Measurements from ENCODE around the gene HAUS5.
"Not testable (repeated sequence)": the region's sequence is repeated elsewhere in the genome, so short reads cannot be mapped to it uniquely, and the experiment has no call there.

HAUS5 gene

GRCh38 chr19:35612559-35613321 is at the start of gene HAUS5:
Gene HAUS5 (plus strand): TSS chr19:35612735. CDS start chr19:35612795, 60 bp downstream.
- DNase-seq: peak; percentile 84 to 98

GRCh38 chr19:35562776-35563175 is 49.8 kb upstream of the HAUS5 start:
- DNase-seq: no peak

- DNase-seq: no peak
Measured at GRCh38 chr19:35563207-35563829, 49.2 kb upstream of the HAUS5 start, which contains the start of gene ATP4A. Gene ATP4A (minus strand): TSS chr19:35563658. CDS start chr19:35563629, 29 bp downstream.

- DNase-seq: no peak
Measured at GRCh38 chr19:35565016-35565856, 47.3 kb upstream of the HAUS5 start.

- no peak for DNase-seq
Measured at GRCh38 chr19:35566738-35567137, 45.8 kb upstream of the HAUS5 start.

- DNase-seq: no peak
Measured at GRCh38 chr19:35569281-35569781, 43.2 kb upstream of the HAUS5 start.

- DNase-seq: no peak
Measured at GRCh38 chr19:35571406-35571965, 41.0 kb upstream of the HAUS5 start.

- DNase-seq: no peak
Measured at GRCh38 chr19:35577918-35578317, 34.6 kb upstream of the HAUS5 start.

GRCh38 chr19:35578707-35579106 is 33.8 kb upstream of the HAUS5 start:
- DNase-seq: no peak

- no peak for DNase-seq
Measured at GRCh38 chr19:35582760-35583159, 29.8 kb upstream of the HAUS5 start.

- DNase-seq: no peak
Measured at GRCh38 chr19:35585848-35586247, 26.7 kb upstream of the HAUS5 start, which contains the start of gene PMIS2. Gene PMIS2 (plus strand): TSS chr19:35586173. CDS start chr19:35586260, 87 bp downstream.

GRCh38 chr19:35587321-35587720 is 25.2 kb upstream of the HAUS5 start:
- DNase-seq: no peak

- DNase-seq: no peak
Measured at GRCh38 chr19:35590875-35591274, 21.7 kb upstream of the HAUS5 start.

GRCh38 chr19:35592226-35592625 is 20.3 kb upstream of the HAUS5 start:
- DNase-seq: peak in 1 of 2 donors; percentile 25

GRCh38 chr19:35595026-35595425 is 17.5 kb upstream of the HAUS5 start:
- not testable (repeated sequence) for DNase-seq

- no peak for DNase-seq
Measured at GRCh38 chr19:35595928-35596327, 16.6 kb upstream of the HAUS5 start.

GRCh38 chr19:35596366-35596999 is 16.1 kb upstream of the HAUS5 start:
- DNase-seq: peak; percentile 22 to 26

GRCh38 chr19:35601971-35602370 is 10.6 kb upstream of the HAUS5 start:
- DNase-seq: no peak

GRCh38 chr19:35604436-35604835 is 8.1 kb upstream of the HAUS5 start:
- DNase-seq: not testable (repeated sequence)

- not testable (repeated sequence) for DNase-seq
Measured at GRCh38 chr19:35607170-35607569, 5.4 kb upstream of the HAUS5 start.

GRCh38 chr19:35607661-35608060 is 4.9 kb upstream of the HAUS5 start:
- no peak for DNase-seq

GRCh38 chr19:35608251-35608650 is 4.3 kb upstream of the HAUS5 start:
- DNase-seq: no peak
